ENCODE results near the gene CLECL1.
"Not testable (repeated sequence)": the region's sequence is repeated elsewhere in the genome, so short reads cannot be mapped to it uniquely, and the experiment has no call there.

Gene CLECL1

GRCh38 chr12:9718968-9719367, 13.9 kb downstream of the CLECL1 start:
- no peak for DNase-seq

- DNase-seq = no peak
These were observed 15.6 kb downstream of the CLECL1 start for GRCh38 chr12:9717070-9717925.

GRCh38 chr12:9713032-9713558, 19.8 kb downstream of the CLECL1 start:
- DNase-seq = not testable (repeated sequence)

GRCh38 chr12:9711664-9712063, 21.2 kb downstream of the CLECL1 start:
- DNase-seq = no peak

- DNase-seq = no peak
These were observed 22.1 kb downstream of the CLECL1 start for GRCh38 chr12:9710584-9711375.

- no peak for DNase-seq
These were observed 24.0 kb downstream of the CLECL1 start for GRCh38 chr12:9708853-9709252.

- DNase-seq = no peak
These were observed 24.8 kb downstream of the CLECL1 start for GRCh38 chr12:9707864-9708808.

- no peak for DNase-seq
These were observed 25.5 kb downstream of the CLECL1 start for GRCh38 chr12:9707356-9707755.

- DNase-seq = no peak
These were observed 26.7 kb downstream of the CLECL1 start for GRCh38 chr12:9706086-9706685.

- not testable (repeated sequence) for DNase-seq
These were observed 28.3 kb downstream of the CLECL1 start for GRCh38 chr12:9704561-9704960.

GRCh38 chr12:9702255-9702654, 30.6 kb downstream of the CLECL1 start:
- no peak for DNase-seq

- DNase-seq = no peak
These were observed 31.3 kb downstream of the CLECL1 start for GRCh38 chr12:9701380-9702154.

GRCh38 chr12:9700606-9700956, 32.3 kb downstream of the CLECL1 start:
- no peak for DNase-seq

- no peak for DNase-seq
These were observed 32.8 kb downstream of the CLECL1 start for GRCh38 chr12:9699898-9700605.

GRCh38 chr12:9699269-9699897, 33.5 kb downstream of the CLECL1 start:
- no peak for DNase-seq

- DNase-seq = no peak
These were observed 34.2 kb downstream of the CLECL1 start for GRCh38 chr12:9698681-9699080.

GRCh38 chr12:9697619-9698018, 35.3 kb downstream of the CLECL1 start:
- no peak for DNase-seq

- DNase-seq = not testable (repeated sequence)
These were observed 37.2 kb downstream of the CLECL1 start for GRCh38 chr12:9695661-9696060.

GRCh38 chr12:9695150-9695549, 37.7 kb downstream of the CLECL1 start:
- not testable (repeated sequence) for DNase-seq

- DNase-seq = no peak
These were observed 38.7 kb downstream of the CLECL1 start for GRCh38 chr12:9694241-9694640.

Measured in NCI-H2029 treated with DMSO at 0.1 percent for 48 hours (cell line).